GM18517 (cell line): Measurements from ENCODE around the gene FHOD3.
"Not testable (repeated sequence)": the region's sequence is repeated elsewhere in the genome, so short reads cannot be mapped to it uniquely, and the experiment has no call there.

Experiments used
- ATAC-seq: cut with Tn5 transposase; IDR thresholded peaks from one replicate; pipeline ENCODE4 v1.9.1; 2021; ENCODE audit warnings: mild to moderate bottlenecking, moderate library complexity; ENCODE audit not compliant: unreplicated experiment

FHOD3 gene

DNA sequence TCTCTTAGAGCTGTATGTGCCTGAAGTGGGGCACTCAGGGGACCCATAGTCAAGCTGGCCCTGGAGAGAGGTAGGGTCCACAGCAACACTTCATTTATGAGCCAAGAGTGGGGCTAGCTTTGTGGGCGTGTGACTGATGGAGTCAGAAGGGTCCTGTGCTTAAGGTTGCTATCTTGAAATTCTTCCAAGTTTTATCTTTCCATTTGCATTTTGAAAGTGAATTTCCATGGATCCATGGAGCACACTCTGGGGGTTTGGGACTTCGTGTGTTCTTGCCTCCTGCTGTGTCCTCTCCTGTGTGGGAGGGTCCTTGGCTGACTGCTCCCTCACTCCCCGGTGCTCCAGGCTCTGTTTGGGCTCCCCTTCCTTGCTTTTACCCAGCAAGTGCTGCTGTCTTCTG, 50.8 kb downstream of the FHOD3 start:
- no peak for ATAC-seq

DNA sequence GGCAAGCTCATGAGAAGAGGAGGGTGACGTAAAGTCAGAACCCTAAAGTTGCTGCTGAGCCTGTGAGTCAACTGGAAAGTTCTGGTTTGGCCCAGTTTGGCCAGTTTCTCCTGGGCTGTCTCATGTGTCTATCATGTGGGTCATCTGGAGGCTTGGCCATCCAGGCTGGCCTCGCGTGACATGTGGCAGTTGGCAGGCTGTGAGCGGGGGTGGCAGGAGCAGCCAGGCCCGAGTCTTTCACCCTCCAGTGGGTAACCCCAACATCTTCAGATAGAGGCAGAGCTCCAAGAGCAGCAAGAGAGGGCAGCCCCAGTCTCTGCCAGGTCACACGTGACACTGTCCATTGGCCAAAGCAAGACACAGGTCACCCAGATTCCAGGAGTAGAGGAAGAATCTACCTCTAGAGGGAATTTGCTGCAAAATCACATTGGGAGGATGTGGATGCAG, 51.5 kb downstream of the FHOD3 start:
- ATAC-seq = no peak

DNA sequence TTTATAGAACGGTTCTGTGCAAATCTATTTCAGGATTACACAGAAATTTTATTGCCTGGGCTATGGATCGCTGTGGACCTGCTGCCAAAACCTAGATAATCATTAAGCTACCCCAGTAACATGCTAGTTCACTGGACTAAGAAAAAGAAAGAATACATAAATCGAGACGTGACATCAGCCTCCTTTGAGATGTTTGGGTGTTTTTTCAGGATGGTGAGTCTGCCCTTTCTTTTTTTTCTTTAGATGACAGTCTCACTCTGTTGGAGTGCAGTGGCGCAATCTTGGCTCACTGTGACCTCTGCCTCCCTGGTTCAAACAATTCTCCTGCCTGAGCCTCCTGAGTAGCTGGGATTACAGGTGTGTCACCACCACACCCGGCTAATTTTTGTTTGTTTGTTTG, 52.0 kb downstream of the FHOD3 start:
- no peak for ATAC-seq

DNA sequence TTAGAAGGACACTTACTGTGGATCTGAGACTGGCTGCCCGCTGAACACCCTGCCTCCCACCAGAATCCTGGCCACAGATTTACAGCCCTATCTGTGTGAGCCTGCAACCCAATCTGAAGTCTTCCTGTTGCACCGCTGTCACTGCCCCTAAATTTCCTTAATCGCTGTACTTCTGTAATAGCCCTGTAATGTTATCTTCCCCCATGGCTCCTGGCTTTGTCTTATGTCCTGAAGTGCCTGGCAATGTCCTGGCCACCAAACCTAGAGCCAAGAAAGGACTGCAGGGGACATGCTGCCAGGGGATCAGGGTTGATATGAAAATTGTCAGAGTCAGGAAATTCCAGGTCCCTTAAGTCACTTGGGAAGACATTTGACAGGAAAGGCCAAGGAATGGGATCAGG, 52.7 kb downstream of the FHOD3 start:
- ATAC-seq = no peak

DNA sequence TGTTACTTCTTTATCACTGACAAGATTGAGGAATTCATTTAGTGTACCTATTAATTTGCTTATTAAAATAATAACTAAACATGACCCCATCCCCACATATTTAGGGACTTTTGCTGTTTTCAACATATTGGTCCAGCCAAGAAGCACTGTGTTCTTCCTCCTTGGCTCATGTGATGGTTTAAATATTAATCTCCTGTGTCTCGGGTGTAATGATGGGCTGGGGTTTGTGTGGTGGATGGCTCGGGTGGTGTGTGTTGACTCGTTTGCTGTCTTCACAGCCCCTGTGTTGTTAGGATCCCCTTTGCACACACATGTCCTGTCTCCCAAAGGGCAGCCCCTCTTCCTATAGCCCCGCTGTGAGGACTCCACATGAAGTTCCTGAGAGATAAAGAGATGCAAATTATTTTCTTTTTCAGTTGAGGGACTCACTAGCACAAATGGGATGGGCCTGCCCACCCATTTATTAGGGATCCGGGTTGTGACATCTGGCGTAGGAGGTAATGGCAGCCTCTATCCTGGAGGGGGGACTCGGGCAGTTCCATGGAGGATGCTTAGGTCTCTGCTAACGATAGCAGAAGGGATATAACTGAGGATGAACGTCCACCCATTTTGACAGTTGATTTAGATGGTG, 53.4 kb downstream of the FHOD3 start:
- ATAC-seq = no peak

DNA sequence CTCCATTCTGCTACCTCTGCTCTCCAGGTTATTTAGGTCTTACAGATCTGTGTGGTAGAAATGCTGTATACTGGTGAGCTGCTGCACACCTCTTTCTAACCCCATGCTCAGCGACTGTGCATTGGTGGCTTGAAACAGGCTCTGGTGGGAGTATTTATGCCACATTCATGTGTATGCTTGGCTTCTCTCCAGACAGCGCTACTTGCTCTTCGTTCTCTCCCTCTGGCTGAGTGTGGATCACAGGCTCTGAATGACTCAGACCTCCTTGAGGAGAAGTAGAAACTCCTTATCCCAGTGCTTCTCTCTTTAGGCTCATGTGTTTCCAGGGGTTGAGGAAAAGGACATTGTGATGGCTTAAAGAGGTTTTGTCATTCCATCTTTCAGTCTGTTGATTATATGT, 54.9 kb downstream of the FHOD3 start:
- ATAC-seq = no peak

DNA sequence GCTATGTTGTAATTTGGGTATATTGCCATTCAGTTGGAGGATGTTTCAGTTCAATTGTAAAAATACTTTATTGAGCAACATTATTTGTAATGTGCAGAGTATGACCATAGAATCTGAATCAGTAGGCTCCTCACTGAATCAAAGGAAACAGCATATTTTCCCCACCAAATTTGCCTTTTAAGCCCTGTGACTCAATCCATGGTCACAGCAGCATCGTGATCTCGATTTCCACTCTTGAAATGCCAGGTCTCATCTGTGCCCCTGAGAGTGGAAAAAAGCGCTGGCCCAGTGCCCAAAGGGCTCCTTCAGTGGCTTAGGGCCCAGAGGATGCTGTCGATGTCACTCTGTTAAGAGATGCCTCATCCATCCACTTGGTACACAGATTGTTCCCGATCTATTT, 57.5 kb downstream of the FHOD3 start:
- no peak for ATAC-seq

DNA sequence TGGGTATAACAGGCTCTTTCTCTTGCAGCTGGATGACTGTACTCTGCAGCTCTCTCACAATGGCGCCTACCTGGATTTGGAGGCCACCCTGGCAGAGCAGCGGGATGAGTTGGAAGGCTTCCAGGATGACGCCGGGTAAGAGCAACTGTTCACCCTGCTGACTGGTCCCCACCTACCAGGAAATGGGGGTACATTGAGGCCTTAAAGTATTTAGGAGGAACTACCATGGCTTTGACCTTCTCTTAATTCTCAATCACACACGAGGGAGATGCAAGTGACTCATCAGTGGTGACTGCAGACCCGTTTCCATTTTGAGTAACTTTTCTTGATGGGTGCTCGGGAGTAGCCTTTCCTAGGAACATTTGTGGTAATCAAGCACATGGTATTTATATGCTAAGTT, 58.0 kb downstream of the FHOD3 start:
- no peak for ATAC-seq

DNA sequence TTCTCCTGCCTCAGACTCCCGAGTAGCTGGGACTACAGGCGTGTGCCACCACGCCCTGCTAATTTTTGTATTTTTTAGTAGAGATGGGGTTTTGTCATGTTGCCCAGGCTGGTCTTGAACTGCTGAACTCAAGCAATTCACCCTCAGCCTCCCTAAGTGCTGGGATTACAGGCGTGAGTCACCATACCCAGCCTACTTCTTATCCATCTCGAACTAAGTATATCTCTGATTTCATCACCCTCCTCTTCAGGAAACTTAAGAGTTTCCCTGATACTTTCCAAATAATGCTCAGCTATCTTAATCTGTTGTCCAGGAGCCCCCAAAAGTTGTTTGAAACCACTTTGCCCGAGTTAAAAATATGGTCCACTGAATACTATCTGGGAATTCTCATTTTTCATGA, 59.2 kb downstream of the FHOD3 start:
- ATAC-seq = not testable (repeated sequence)

DNA sequence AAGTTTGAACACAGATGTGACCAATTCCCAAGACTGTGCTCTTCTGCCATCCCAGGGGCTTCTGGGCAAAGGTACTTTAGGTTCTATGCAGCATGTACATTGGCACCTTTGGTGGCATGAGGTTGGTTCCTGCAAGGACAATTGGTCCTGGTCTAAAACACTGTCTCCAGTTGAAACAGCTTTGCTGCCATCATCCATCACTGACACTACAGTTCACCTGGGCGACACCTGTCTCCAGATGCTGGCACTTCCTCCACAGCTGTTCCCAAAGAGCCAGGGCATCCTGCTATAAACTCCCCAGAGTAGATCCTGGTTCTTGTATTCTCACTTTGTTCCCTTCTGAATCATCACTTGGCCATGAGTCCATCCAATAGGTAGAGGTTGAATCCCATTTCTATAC, 60.6 kb downstream of the FHOD3 start:
- no peak for ATAC-seq

DNA sequence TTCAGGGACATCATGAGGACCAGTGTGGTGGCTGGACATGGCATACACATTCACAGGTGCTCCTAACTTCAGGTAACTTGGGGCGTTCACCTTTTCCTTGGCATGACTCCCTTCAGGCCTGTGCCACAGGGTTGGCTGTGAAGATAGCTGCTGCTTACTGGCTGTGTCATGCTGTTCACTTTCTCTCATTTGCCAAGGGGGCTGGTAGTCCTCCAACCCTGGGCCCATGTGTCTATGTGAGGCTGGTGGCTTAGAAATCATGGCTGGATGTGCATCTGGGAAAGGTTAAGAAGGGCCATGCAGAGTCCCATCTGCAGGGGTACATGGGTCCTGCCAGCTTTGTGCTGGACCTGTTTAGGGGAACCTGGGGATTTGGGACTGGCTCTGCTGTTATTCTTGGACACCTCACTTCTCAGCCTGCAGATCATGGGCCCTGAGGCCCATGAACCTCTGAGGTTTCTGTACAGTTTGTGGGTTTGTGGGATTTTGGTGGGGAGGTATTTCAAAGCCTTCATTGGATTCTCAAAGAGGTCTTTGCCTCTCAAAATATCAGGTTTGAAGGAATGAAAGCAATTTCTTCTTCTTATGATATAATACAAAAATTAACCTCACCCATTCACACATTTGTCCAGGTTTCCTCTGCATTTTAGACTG, 62.9 kb downstream of the FHOD3 start:
- no peak for ATAC-seq

DNA sequence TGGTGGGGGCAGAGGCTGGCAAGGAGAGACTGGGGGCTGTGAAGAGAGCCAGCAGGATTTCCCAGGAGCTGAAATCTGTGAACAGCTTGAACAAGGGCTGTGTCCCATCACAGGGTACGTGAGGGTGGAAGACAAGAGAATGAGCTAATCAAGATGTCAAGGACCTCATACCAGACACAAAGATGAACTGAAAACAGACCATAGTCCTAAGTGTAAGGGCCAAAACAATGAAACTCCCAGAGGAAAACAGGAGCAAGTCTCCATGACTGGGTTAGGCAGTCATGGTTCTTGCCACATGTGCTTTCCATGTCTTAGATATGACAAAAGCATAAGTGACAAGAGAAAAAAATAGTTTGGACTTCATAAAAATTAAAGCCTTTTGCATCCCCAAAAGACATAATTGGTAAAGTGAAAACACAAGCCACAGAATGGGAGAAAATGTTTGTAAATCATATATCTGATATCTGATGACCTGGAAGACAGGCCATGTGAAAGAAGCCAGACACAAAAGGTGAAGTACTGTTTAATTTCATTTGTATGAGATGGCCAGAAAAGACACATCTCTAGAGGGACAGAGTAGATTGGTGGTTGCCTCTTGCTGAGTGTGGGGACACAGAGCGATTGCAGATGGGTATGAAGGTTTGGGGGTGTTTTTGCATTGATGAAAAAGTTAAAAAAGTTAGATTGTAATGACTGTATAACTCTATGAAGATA, 67.6 kb downstream of the FHOD3 start:
- ATAC-seq = no peak

DNA sequence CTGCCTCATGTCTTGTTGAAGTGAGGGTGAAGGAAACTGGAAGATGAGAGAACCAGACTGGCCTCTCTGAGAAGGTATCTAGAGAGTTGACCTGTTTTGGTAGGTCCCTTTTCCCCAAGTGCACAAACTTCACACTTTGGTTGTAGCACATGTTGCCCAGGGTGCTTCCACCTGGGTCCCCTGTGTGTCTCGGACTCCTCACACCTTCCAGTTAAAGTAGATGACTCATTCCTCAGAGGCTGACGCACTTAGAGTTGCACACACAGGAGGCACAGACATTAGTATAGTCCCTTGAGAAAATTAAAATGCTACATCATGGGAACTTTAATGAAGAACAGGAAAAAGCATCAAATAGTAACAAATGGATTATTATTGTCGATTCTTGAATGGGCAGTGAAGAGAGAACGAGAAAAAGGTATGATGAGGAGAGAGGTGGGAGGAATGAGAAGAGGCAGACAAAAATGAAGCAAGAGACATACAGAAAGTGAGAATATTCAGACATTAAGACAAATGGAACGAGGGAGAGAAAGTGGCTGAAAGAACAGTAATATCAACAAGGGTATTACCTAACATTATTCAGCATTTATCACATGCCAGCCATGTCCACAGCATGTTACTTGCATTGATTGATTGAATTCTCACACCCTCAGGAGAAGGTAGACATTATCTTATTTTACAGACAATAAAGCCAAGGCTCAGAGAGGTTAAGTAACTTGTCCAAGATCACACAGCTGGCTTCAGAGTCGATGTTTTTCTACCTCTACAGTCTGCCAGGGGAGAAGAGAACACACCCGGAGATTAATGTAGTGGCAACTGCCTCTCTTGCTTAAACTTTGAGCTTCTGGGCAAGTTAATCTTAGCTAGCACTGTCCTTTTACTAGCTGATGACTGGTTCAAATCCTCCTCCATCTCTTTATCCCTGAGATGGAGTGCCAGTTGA, 68.6 kb downstream of the FHOD3 start:
- no peak for ATAC-seq

DNA sequence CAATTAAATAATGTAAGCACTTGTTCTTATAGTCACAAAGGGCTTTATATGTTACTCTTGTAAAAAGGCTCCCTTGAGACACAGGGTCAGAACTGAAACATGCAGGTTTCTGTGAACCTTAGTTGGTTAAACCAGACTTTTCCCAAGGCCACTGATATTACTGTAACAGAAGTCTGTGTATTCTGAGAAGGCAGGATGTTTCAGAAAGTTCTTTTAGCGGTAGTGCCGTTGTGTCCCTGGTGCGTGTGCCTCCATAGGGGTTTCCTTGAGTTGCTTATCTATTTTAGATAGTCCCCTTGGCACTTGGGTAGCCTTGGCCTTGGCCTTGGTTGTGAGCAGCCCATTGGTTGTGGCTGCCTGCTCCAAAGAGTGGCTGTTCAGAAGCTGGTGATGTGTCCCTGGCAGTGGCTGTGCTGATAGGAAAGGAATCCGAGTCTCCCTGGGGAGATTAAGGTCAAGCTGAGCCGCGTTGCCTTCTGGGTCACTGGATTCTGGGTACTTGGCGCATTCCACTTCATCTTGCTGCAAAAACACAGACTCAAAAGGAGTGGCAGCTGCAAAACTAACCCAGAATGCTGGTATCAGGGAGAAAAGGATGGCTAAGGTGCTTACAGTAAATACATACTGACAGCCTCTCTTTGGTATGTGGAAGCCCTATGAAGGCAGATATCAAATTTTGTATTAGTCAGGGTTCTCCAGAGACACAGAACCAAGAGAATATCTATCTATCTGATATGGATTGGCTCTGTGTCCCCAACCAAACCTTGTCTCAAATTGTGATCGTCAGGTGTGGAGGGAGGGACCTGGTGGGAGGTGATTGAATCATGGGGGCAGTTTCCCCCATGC, 69.7 kb downstream of the FHOD3 start:
- ATAC-seq = no peak

DNA sequence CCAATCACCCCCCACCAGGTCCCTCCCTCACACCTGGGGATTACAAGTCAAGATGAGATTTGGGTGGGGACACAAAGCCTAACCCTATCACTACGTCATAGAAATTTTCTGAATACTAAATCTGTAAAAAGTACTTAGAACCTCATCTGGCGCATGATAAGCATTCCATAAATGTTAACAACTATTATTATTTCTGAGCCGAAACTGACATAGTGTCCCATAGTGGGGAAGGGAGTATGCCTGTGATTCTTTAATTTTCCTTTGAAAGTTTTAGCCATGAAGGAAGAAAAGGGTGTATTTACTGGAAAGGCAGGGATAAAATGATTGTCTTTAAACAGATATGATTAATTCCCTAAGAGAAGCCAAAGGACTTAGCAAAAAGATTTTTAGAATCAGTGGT, 71.4 kb downstream of the FHOD3 start:
- no peak for ATAC-seq

DNA sequence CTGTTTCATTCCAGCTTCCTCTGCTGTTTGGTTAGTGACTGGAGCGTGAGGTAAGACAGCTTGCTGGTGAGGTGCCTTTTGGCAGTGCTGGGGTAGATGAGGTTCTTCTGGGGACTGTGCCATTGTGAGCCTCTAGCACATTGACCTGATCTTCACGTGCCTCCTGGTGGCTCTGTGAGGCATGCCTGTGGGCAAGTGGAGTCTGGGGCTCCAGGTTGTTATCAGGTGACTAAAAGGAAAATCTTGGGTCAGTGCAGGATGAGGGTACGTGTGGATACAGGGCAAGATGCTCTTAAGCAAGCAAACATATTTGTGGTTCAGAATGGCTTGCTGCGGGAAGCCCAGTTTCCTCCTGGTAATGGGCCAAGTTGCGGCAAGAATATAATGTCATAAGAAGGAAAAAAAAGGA, 75.4 kb downstream of the FHOD3 start:
- ATAC-seq = no peak

DNA sequence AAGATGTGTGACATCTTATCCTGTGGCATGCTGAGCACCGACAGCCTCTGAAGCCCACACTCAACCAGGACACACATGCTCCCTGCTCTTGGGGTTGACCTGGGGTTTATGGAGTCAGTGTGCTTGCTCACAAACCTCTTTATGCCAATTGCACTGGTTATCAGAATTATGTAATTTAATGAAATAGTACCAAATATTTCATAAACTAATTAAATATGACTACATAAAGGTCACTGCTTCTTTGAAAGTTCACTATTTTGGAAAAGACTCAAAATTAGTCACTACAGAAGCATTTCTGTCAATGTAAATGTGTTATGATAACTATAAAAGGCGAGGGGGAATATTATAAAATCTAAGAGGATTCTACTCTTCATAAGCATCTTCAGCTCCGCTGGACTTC, 76.7 kb downstream of the FHOD3 start:
- ATAC-seq = no peak

DNA sequence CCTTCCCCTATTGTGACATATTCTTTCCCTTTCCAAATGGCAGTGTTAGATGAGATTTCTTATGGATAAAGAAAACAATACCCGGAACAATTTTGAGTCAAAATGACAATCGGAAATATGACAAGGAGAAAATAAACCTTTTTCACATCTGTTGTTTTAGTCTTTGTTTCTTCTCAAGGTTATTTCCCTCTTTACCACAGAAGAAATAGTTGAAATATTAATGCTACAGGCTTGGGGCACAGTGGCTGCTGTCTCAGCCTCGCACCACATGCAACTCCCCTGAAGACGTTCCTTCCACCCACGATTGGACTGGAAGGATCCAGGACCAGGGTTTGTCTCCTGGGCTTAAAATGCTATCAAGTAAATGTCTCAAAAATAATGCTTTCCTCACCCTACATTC, 77.6 kb downstream of the FHOD3 start:
- no peak for ATAC-seq

DNA sequence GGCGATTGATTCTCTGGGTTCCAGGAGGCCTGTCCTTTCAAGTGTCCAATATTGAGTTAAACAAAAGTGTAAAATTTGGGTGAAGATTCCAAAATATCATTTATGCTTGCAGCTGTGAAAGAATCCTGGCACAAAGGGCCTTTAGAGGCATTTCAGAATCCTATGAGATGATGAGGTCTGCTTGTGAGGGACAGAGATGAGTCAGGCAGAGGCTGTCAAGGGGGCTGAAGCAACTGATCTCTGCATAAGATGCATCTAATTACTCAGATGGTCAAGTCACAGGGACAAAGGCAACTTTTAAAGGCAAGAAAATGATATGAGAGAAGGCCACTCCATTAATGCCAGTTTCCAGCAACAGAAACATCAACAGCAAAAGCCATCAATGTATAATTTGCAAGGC, 78.8 kb downstream of the FHOD3 start:
- no peak for ATAC-seq

DNA sequence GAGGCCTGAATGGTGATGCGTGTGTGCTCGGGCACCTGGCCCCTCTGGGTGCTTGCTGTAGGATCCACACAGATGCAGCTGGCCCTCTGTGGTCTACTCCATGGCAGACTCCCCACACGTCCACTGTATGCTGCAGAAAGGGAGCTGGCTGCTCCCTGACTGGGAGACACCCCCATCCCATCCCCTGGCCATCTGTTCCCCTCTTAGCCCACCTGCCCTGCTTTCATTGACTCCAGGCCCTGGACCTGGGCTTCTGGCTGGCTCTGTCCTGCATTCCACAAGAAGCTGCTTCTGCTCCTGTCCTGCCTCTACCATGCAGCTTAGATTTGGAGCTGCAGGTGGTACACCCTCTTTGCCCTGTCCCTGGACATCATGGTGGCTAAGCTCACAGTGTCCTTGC, 80.1 kb downstream of the FHOD3 start:
- ATAC-seq = no peak
